Stimulated activated CD4-positive, alpha-beta T cell treated with anti-CD3 and anti-CD28 coated beads, Interleukin-15, amount 100 ng/mL, for 48 hours (primary cell): Measurements from ENCODE around the gene JOSD1.

ENCODE experiments used
- DNase-seq, 2 donors: peaks; one replicate each; pipeline ENCODE4 v3.0.0-alpha.2; 2020; ENCODE audit warnings: low read depth in 2 of 2

The JOSD1 gene

GRCh38 chr22:38733329-38733723 lies 32.6 kb upstream of the JOSD1 start:
- no peak for DNase-seq

DNA sequence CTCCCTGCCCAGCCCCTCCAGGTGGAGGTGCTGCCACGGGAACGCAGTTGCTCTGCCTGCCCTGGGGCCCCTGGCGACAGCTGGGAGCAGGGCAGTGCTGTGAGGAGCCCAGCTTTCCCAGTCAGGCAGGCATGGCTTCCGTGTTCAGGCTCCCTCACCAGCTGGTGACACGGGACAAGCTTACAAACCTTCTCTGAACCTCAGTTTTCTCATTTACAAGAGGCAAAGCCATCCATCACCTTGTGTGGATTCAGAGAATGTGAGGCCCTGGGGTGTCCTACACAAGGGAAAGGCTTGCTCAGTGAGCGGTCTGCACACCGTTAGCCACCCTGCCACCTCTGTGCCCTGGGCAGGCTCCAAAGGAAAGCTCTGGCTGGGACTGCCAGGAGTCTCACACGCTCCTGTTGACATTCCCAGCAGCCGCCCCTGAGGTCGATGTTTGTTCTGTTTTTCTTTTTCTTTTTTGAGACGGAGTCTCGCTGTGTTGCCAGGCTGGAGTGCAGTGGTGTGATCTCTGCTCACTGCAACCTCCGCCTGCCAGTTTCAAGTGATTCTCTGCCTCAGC lies 31.6 kb upstream of the JOSD1 start:
- DNase-seq = no peak

DNA sequence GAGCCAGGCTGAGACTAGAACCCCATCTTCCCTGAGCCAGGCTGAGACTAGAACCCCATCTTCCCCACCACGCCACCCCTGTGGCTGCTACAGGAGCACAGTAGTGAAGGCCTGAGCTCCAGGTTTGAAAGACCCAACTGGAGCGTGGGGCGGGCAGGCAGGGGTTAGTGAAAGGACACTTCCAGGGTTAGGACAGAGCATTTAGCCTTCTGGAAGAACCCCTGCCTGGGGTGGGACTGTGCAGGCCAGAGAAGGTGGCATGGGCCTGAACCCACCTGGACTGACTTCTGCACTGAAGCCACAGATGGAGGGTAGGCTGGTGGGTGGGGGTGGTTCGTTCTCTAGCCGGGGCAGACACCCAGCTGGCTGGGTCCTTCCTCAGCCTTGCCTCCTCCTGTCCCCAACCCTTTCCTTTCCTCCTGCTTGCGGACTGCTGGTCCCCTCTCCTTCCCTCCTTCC lies 31.0 kb upstream of the JOSD1 start:
- DNase-seq = no peak

GRCh38 chr22:38730411-38730871 lies 29.7 kb upstream of the JOSD1 start:
- DNase-seq = no peak

- DNase-seq = no peak
Measured at GRCh38 chr22:38729946-38730345, 29.2 kb upstream of the JOSD1 start.

DNA sequence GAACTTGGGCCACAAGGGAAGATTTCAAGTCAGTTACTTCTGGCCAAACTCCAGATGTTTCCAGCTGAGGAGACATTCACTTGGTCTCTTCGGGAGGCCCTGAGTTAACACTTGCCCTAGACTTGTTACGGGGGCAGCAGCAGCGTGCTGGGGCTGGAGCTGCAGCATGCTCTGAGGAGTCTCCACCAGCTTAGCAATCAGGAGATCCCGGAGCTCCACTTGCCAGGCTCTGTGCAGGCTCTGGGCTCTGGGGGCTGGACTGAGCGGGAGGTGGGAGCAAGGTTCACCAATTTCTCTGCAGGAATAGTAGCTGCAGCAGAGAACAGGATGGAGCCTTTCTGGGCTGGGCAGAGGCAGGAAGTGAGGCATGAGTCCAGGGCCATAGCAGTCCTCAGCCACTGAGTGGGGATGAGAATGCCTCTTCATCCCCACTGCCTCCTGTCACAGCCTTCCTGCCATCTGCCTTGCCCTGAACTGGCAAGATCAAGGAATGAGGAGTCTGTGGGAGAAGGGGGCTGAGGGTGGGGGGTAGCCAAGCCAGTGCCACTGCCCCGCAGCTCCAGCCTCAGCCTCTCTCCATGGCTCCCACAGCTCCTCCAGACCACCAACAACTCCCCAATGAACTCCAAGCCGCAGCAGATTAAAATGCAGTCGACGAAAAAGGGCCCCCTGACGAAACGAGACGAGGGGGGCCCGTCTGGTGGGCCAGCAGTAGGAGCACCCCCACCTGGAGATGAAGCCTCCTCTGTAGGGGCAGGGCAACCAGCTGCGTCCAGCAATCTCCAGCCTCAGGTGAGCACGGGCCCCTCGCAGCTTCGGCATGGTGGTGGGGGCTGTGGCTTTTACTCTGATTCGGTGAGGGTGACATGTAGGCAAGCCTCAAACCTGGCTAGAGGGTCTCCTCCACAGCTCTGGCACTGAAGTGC lies 28.4 kb upstream of the JOSD1 start:
- DNase-seq = no peak

- DNase-seq = no peak
Measured at GRCh38 chr22:38727530-38728451, 27.0 kb upstream of the JOSD1 start.

DNA sequence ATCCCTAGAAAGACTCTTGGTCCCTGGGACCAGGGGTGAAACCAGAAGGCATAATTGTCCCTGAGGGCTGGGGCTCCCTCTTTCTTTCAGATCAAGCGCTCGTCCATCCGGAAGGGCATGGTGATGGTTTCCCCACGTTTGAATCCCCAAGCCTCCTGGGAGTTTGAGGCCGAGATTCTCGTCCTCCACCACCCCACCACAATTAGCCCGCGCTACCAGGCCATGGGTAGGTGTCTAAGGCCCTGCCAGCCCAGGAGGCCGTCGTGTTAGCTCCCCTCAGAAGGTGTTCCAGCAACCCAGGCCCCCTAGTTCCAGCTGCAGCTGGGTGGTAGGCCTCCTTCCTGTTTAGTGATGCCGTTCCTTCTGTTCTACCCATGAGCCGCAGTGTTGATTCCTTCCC lies 26.4 kb upstream of the JOSD1 start:
- no peak for DNase-seq

- DNase-seq = no peak
Measured at GRCh38 chr22:38725900-38726655, 25.3 kb upstream of the JOSD1 start.

- DNase-seq = no peak
Measured at GRCh38 chr22:38724926-38725571, 24.3 kb upstream of the JOSD1 start.

DNA sequence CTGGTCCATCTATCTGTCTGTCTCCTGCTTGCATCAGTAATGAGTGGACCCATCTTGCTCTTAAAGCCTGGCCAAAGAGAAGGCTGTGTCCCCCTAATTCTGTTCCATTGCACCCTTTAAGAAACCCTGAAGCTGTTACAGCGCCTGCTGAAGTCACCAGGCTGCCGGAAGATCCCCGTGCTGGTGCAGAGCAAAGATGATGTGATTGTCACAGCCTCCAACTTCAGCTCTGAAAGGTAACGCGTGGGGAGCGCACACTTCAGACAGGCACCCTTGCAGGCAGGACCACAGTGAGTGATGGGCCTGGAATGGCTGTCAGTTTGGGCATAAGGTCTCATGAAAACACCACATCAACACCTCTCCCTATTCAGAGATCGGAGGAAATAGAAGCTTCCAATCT lies 23.4 kb upstream of the JOSD1 start:
- no peak for DNase-seq

DNA sequence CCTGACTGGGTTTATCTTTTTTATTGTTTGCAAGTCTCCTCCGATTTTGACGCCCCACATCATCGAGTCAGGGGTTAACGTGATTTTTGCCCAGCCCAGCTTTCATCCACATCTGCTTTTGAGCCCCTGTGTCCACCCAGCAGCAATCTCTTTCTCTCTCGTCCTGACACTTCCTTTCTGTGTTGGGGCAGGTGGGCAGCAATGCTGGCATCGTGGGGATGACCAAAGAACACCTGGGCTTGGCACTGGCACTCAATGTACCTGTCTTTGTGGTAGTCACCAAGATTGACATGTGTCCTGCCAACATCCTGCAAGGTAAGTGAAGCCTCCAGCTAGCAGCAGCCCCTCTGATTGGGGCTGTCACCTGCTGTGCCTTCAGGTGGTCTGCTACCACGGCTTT lies 20.8 kb upstream of the JOSD1 start:
- no peak for DNase-seq

DNA sequence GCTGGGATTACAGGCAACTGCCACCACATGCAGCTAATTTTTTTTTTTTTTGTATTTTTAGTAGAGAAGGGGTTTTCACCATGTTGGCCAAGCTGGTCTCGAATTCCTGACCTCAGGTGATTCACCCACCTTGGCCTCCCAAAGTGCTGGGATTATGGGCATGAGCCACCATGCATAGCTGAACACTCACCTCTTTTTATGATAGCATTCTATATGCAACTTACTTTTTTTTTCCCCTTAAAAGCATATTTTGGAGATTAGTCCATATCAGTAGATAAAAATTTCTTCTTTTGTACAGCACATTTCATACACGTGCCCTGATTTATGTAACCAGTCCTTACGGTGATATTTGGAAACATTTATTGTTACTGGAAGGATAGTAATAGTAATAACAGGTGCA lies 19.6 kb upstream of the JOSD1 start:
- DNase-seq = no peak

DNA sequence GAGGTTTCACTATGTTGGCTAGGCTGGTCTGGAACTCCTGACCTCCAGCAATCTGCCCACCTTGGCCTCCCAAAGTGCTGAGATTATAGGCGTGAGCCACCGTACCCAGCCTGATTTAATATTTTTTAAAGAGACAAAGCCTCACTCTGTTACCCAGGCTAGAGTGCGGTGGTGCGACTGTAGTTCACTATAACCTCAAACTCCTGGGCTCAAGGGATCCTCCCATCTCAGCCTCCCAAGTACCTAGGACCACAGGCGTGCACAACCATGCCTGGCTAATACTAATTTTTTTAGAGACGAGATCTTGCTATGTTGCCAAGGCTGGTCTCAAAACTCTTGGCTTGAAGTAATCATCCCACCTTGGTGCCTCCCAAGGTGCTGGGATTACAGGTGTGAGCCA lies 18.5 kb upstream of the JOSD1 start:
- no peak for DNase-seq

GRCh38 chr22:38718414-38718813 lies 17.7 kb upstream of the JOSD1 start:
- DNase-seq = no peak

- no peak for DNase-seq
Measured at GRCh38 chr22:38717244-38717643, 16.5 kb upstream of the JOSD1 start.

DNA sequence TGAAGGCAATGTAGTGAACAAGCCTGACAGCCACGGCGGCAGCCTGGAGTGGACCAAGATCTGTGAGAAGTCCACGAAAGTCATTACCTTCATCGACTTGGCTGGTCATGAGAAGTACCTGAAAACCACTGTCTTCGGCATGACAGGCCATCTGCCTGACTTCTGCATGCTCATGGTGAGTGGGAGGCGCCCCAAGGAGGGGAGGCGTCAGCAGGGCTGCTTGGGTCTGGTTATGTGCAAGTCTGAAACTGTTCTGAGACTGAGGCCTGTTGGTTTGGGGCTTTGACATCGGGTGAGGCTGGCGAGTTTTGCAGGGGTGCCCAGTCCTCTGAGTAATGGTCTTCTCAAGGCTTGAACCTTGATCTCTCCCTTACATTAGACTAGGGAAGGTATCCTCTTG lies 16.1 kb upstream of the JOSD1 start:
- DNase-seq = no peak

GRCh38 chr22:38716271-38716670 lies 15.5 kb upstream of the JOSD1 start:
- DNase-seq = no peak

- DNase-seq = no peak
Measured at GRCh38 chr22:38715852-38716251, 15.1 kb upstream of the JOSD1 start.

DNA sequence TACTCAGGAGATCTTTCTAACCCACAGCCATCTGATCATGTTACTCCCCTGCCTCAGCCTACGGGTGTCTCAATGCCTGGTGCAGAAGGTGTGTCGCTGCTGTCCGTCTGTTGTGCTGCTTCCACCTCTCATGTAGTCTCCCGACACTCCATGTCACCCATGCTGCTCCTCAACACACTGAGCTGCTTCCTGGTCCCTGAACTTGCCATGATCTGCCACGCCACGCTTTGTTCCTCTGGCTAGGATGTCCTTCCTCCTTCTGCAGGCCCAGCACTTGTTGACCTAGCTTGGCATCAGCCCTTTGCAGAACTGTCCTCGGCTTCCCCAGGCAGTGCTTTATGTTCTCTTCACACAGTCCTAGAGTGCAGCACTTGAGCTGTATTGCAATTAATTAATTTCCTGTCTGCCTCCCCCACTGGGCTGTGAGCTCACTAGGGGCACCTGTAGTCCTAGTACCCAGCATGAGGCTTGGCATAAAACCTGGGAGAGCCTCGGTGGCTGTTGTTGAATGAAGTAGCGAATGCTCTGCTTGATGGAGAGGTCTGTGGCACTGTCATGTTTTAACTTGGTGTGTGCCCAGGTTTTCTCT lies 14.5 kb upstream of the JOSD1 start:
- DNase-seq = no peak

DNA sequence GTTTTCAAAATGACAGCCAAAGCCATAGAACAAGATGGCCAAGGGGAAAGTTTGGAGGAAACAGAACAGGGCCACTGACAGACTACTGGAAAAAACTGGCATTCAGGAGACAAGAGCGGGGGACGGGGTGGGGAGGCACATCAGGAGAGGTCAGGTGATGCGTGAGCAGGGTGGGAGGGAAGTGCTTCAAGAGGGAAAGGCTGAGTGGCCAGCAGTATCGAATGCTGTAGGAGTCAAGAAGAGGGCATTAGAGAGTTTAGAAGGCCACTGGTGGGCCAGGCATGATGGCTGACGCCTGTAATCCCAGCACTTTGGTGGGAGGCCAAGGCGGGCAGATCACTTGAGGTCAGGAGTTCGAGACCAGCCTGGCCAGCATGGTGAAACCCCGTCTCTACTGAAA lies 13.2 kb upstream of the JOSD1 start:
- no peak for DNase-seq
